ENCODE measurements around the gene ATP5F1D.

The ATP5F1D gene

GRCh38 chr19:1220976-1221903 is 20.3 kb upstream of the ATP5F1D start:
- DNase-seq (ENCODE audit: low read depth) = no peak

- no peak for DNase-seq (ENCODE audit: low read depth)
These were observed 19.7 kb upstream of the ATP5F1D start for GRCh38 chr19:1221904-1222255.

GRCh38 chr19:1222394-1222793 is 19.2 kb upstream of the ATP5F1D start:
- no peak for DNase-seq (ENCODE audit: low read depth)

- no peak for DNase-seq (ENCODE audit: low read depth)
These were observed 18.3 kb upstream of the ATP5F1D start for GRCh38 chr19:1223018-1223855.

- DNase-seq (ENCODE audit: low read depth) = no peak
These were observed 17.3 kb upstream of the ATP5F1D start for GRCh38 chr19:1224047-1224825.

GRCh38 chr19:1224847-1225246 is 16.7 kb upstream of the ATP5F1D start:
- no peak for DNase-seq (ENCODE audit: low read depth)

- DNase-seq (ENCODE audit: low read depth) = no peak
These were observed 15.9 kb upstream of the ATP5F1D start for GRCh38 chr19:1225440-1226226.

- no peak for DNase-seq (ENCODE audit: low read depth)
These were observed 15.4 kb upstream of the ATP5F1D start for GRCh38 chr19:1226227-1226518.

- DNase-seq (ENCODE audit: low read depth) = no peak
These were observed 14.8 kb upstream of the ATP5F1D start for GRCh38 chr19:1226522-1227303.

GRCh38 chr19:1227304-1228054 is 14.1 kb upstream of the ATP5F1D start:
- no peak for DNase-seq (ENCODE audit: low read depth)

- DNase-seq (ENCODE audit: low read depth) = no peak
These were observed 13.2 kb upstream of the ATP5F1D start for GRCh38 chr19:1228161-1228957.

GRCh38 chr19:1229056-1229923 is 12.3 kb upstream of the ATP5F1D start:
- no peak for DNase-seq (ENCODE audit: low read depth)

GRCh38 chr19:1229924-1230782 is 11.4 kb upstream of the ATP5F1D start:
- DNase-seq (ENCODE audit: low read depth) = no peak

GRCh38 chr19:1230783-1231489 is 10.6 kb upstream of the ATP5F1D start:
- DNase-seq (ENCODE audit: low read depth) = no peak

- DNase-seq (ENCODE audit: low read depth) = no peak
These were observed 9.6 kb upstream of the ATP5F1D start for GRCh38 chr19:1231729-1232637.

GRCh38 chr19:1232652-1233072 is 8.9 kb upstream of the ATP5F1D start:
- no peak for DNase-seq (ENCODE audit: low read depth)
